GM19240 (cell line): ENCODE data around the gene NOTO.
A peak's percentile ranks its signal among the peaks of the same experiment; 100 is the strongest.

Experiments
- DNase-seq: peaks from one replicate; pipeline ENCODE4 v3.0.0; 2011; ENCODE audit warnings: low spot score; ENCODE audit not compliant: insufficient read length

The NOTO gene

GRCh38 chr2:73233932-73234832 lies 31.8 kb downstream of the NOTO start, which contains the start of gene CCT7:
Gene CCT7, plus strand, starts transcription at chr2:73234308. Its CDS starts 71 bp downstream, at chr2:73234379.
- DNase-seq, result peak; percentile 73

GRCh38 chr2:73235315-73236028 lies 33.1 kb downstream of the NOTO start:
- no peak for DNase-seq

DNA sequence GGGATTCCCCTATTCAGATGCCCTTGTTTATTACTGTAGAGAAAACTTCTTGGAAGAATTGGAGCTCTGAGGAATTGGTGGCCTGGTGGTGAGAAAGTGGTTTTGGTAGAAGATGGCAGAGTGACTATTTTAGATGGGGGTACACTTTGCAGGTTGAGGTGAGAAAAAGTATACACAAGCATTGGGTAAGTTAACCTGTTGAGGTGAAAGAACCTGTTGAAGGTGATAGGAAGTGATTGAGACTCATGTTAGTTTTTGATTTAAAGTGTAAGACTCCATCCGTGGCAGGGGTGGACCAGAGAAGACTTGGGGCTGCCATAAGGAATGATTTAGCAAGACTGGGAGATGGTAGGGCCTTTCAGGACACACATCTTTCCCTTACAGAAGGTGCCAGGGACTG lies 34.8 kb downstream of the NOTO start:
- no peak for DNase-seq

DNA sequence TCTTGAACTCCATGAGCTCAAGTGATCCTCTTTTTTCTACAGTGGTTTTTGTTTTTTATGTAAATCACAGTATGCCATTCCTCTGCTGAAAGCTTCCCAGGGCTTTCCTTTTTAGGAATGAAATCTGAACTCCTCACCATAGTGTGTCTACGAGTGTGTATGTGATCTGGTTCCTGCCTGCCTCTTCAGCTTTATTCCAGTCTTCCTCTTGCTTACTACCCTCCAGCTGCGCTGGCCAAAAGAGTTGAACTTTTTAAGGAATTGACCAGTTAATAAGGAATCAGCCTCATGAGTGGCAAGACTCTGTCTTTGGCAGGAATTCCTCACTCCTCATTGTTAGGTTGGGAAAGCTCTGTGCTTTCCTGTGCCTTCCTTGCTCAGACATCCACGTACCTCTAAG lies 35.8 kb downstream of the NOTO start:
- no peak for DNase-seq

DNA sequence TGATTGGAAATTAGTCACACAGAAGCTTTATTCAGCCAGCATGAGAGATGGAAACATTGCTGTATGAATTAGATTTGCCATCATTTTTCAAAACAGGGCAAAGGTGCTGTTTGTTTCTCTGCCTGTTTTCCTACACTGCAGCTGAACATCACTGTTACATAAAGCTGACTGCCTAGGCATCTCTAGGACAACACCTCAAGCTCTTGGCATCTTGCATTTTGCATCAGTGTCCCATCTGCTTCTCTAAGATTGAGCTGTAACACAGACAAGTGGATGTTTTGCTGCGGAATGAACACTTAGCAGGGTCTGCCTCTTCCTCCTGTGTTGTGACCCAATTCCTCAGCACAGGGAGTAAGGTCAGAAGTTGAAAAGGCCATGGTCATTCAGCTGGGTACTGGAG lies 36.6 kb downstream of the NOTO start:
- DNase-seq, result no peak

- DNase-seq, result no peak
Measured at GRCh38 chr2:73239776-73240175, 37.4 kb downstream of the NOTO start.

DNA sequence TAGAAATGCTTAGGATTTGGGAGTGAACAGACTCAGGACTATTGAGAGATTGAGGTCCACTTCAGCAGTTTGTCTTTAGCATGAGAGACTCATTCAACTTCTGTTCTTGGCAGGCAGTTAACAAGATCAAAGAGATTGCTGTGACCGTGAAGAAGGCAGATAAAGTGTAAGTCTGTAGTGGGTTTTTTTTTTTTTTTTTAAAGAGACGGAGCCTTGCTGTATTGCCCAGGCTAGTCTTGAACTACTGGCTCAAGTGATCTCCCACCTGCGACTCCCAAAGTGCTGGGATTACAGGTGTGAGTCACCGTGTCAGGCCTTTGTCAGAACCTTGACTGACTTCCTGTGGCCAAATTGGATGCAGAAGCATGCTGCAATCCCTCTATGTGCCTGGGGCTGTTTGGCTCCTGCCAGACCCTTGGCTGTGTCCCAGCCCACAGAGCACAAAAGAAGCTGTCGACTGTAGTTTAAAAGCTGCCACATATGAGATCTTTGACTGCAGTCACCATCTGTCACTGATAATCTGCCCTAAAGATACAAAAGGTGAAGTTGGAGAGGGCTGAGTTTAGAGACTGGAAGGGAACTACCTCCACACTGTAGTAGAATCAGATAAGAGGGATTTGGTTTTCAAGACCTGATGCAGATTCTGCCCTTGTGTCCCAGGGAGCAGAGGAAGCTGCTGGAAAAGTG lies 41.7 kb downstream of the NOTO start:
- no peak for DNase-seq

DNA sequence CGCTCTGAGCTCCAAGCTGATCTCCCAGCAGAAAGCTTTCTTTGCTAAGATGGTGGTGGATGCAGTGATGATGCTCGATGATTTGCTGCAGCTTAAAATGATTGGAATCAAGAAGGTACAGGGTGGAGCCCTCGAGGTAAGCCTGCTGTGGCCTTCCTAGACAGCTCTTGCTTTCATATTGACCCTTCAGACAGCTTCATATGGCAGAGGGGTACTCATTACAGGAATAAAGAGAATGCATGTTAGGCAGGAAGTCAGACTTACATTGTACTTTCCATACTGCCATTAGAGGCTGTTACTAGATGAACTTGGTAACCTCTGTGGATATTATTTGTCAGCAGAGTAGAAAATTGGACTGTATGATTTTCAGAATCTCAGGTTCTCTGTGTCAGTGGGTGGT lies 42.2 kb downstream of the NOTO start:
- no peak for DNase-seq

DNA sequence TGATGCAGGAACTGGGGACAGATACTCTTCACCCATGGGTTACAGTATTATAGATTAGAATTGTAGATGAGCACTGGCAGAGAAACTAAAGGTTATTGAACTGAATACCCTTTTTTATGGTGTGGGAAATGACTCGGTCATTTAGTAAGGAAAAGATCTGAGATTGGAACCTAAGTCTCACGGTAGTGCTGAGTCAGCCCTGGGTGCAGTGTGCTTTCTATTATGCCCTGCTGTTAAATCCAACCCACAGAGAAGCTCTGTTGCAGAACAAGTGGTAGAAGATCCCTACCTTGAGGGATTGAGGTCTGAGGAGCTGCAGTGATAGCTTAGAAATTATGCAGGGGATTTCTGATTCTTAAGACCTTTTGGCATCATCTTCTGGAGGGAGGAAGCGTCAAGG lies 44.5 kb downstream of the NOTO start:
- DNase-seq, result no peak

- DNase-seq, result no peak
Measured at GRCh38 chr2:73249636-73250035, 47.3 kb downstream of the NOTO start.

- no peak for DNase-seq
Measured at GRCh38 chr2:73250872-73251846, 48.8 kb downstream of the NOTO start.

- no peak for DNase-seq
Measured at GRCh38 chr2:73252238-73253027, 50.1 kb downstream of the NOTO start.

DNA sequence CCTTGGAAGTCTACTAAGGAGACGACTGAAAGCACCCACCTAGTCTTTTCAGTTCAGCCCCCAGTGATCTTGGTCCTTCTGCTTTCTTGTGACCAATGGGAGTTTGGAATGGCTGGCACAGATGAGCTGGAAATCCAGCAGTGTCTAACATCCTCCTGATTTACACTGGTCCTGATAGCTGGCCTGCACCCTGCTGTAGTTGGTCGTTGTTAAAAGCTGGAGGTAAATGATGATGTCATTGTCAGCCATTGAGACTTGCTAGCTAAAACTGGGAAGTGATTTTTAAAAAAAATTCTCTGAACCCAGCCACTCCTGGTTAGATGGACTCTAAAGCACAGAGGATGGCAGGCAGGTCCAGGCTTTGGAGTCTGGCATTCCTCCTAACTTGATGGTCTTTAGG lies 51.0 kb downstream of the NOTO start:
- DNase-seq, result no peak

DNA sequence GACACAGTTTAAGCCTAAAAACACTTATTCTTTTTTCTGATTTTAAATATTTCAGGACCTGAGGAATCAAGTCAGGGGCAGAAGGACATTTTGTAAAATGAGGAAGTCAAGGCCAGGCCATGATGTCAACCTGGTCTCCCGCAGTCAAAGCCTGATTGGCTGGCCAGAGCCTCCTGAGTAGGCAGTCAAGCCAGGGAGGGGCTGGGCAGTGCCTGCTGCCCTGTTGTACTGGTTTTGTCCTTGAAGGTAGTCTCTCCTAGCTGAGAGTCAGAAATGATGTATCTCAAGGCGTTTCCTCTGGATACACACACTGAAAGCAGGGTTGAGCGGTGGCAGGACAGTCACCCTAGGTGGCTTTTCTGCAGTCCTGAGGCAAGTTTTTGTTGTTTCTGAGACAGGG lies 51.5 kb downstream of the NOTO start:
- no peak for DNase-seq

GRCh38 chr2:73254343-73255006 lies 52.1 kb downstream of the NOTO start:
- no peak for DNase-seq

DNA sequence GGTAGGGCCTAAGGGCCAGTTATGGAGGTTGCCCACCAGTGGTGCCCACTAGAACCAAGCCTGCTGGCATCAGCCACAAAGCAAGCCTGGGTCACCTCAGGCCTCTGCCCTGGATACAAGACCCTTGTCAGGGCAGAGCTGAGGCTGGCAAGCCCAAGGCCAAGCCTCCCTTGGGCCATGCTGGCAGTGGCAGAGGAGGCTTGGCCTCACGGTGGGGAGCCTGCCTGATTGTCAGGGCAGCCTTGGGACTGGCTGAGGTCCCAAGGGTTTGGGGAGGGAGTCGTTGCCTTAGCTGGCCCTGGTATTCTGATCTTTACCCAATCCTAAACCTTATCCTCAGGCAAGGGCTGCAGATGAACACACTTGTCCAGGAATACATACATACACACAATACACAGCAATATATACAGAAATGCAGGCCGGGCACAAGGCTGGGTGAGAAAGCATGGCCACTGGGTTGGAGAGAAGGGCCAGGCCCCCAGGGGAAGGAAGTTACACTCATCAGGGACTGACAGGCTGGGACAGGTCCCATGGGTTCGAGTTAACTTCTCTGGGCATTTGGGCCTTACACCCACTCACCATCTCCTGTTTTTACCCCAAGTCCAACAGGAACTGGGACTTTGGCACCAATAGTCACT lies 52.8 kb downstream of the NOTO start:
- DNase-seq, result no peak

DNA sequence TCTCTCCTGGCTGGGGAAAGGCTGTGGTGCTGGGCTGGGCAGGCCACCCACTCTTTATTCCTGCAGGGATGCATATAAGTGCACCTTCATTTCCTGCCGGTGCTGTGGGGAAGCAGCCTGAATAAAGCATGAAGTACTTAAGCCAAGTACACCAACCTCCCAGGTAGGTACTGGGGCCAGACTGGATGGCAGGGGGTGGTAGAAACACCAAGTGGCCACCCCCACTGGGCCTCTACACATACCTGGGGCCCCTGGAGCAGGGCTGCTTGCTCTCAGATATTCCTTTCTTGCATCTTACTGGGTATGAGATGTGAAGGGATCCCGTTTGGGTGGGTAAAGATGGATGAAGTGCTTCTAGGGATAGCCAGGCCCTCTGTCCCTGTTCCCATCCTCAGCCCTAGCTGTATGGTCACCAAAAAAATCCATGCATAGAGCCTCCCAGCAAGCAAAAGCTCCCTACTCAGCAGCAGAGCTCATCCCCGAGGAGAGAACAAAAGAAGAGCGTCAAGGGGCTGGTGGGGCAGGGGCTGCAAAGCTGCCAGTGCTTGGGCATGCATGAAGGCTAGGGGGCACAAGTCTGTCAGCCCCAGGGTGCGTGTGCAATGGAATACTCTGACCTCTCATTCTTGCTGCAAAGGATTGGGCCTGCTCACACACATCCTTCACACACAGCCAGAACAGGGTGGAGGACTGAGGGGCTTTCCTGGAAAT lies 53.7 kb downstream of the NOTO start:
- no peak for DNase-seq

GRCh38 chr2:73256618-73256922 lies 54.2 kb downstream of the NOTO start:
- DNase-seq, result no peak

- no peak for DNase-seq
Measured at GRCh38 chr2:73257021-73257420, 54.6 kb downstream of the NOTO start.
